HG02759 (cell line): ENCODE results near the gene OAS3.
"Not testable (repeated sequence)": the region's sequence is repeated elsewhere in the genome, so short reads cannot be mapped to it uniquely, and the experiment has no call there.

Experiments
- ATAC-seq: cut with Tn5 transposase; IDR thresholded peaks from one replicate; pipeline ENCODE4 v1.9.1; 2021; ENCODE audit warnings: mild to moderate bottlenecking, moderate library complexity; ENCODE audit not compliant: unreplicated experiment

Gene OAS3

DNA sequence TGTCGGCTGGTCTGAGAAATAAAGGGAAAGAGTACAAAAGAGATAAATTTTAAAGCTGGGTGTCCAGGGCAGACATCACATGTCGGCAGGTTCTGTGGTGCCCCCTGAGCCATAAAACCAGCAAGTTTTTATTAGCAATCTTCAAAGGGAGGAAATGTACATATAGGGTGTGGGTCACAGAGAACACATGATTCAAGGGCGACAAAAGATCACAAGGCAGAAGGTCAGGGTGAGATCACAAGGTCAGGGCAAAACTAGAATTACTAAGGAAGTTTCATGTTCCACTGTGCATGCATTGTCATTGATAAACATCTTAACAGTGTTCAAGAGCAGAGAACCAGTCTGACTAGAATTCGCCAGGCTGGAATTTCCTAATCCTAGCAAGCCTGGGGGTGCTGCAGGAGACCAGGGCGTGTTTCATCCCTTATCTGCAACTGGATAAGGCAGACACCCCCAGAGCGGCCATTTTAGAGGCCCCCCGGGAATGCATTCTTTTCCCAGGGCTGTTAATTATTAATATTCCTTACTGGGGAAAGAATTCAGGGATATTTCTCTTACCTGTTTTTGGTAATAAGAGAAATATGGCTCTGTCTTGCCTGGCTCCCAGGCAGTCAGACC lies 11.7 kb upstream of the OAS3 start:
- not testable (repeated sequence) for ATAC-seq

- ATAC-seq: no peak
These were observed 10.8 kb upstream of the OAS3 start for GRCh38 chr12:112927475-112927874.

GRCh38 chr12:112927925-112928324 lies 10.3 kb upstream of the OAS3 start:
- ATAC-seq: no peak

DNA sequence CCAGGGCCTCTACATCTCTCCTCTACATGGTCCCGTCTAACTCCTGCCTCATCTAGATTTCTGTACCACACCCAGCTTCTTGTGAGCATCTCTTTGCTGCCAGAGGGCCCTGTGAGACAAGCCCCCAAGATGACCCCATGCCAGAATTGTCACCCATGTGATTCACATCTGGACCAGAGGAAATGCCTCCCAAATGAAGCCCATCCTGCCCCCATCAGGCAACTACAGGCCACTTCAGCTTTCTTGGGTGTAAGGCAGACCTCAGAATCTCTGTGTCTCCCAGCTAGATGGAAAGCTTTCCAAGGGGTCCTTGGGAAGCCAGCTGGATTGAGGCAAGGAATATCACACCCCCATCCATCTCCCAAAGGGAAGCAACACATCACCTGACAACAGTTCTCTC lies 9.3 kb upstream of the OAS3 start:
- no peak for ATAC-seq

- ATAC-seq: no peak
These were observed 8.6 kb upstream of the OAS3 start for GRCh38 chr12:112929715-112930114.

GRCh38 chr12:112930350-112930749 lies 7.9 kb upstream of the OAS3 start:
- no peak for ATAC-seq

DNA sequence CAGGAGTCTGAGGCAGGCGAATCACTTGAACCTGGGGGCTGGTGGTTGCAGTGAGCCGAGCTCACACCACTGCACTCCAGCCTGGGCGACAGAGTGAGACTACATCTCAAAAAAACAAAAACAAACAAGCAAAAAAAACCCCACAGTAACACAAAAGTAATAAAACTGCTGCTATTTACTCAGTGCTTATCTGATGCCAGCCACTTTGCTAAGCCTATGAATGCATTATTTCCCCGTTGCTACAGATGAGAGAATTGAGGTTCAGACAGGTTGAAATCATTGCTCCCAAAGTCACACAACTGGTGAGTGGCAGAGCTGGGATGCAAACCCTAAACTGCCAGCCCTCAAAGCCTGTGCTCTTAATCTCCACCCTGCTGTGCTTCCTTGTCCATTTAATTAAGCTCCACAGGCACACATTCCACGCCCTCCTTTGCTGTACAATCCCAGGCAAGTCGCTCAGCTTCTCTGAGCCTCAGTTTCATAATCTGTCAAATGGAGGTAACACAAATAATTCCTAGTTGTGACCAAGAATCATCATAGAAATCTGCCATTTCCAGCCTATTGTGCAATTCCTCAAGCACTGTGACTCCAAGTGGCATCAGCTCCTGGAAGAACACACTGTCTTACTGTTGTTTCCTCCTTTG lies 5.7 kb upstream of the OAS3 start:
- ATAC-seq: no peak

DNA sequence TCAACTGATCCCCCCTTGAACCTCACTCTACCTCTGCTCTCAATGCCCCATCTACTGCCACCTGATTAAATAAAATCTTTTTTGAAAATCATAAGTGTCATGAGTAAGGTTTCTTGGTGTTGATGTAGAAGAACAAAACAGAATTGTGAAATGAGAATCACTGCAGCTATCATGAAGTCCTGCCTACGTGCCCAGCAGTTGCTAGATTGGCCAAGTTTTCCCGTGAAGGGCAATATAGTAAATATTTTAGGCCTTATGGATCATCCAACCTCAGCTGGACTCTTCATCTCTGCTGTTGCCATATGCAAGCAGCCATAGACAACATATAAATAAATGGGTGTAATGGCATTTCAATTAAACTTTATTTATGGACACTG lies 5.2 kb upstream of the OAS3 start:
- ATAC-seq: no peak

GRCh38 chr12:112936264-112936663 lies 2.0 kb upstream of the OAS3 start:
- no peak for ATAC-seq

GRCh38 chr12:112936927-112937326 lies 1.3 kb upstream of the OAS3 start:
- no peak for ATAC-seq

- ATAC-seq: no peak
These were observed 477 bp downstream of the OAS3 start for GRCh38 chr12:112938751-112939150.

DNA sequence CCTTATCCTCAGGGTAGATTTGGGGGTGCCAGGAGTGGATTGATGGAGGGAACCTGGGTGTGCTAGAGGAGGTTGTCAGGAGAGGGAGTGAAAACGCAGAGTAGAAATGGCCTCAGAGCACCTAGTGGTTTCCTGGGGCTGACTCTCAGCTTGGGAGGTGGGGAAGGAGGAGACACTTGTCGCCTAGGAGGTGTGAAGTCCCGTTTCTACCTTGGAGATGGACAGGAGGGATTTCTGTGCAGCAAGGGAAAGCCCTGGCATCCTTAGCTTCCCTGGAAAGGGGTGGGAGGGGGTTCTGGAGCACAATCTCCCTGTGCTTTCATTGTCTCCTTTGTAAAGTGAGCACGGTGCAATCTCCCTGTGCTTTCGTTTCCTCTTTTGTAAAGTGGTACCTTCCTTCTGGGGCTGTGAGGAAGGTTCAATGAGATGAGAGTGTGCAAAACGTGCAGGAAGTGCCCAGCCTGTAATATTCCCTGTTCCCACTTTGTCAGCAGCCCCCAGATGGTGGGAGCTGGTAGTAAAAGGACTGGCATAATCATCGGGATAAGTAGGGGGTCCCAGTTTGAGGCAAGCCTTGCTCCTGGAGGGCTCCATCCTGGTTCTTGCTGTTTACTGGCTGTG lies 1.6 kb downstream of the OAS3 start:
- peak; percentile 64 for ATAC-seq

GRCh38 chr12:112941528-112942335 lies 3.5 kb downstream of the OAS3 start:
- no peak for ATAC-seq

DNA sequence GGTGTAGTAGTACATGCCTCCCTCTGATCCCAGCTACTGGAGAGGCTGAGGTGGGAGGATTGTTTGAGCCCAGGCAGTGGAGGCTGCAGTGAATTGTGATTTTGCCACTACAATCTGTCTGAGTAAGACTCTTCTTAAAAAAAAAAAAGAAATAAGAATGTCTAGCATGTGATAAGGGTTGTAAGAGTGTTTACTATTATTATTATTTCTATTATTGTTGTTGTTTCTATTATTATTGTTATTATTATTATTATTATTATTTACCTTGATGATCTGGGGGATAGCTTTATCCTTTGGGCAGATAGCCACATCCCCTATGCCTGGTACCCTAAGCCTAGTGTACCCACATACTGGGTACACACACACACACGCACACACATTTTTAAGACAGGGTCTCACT lies 4.3 kb downstream of the OAS3 start:
- no peak for ATAC-seq

DNA sequence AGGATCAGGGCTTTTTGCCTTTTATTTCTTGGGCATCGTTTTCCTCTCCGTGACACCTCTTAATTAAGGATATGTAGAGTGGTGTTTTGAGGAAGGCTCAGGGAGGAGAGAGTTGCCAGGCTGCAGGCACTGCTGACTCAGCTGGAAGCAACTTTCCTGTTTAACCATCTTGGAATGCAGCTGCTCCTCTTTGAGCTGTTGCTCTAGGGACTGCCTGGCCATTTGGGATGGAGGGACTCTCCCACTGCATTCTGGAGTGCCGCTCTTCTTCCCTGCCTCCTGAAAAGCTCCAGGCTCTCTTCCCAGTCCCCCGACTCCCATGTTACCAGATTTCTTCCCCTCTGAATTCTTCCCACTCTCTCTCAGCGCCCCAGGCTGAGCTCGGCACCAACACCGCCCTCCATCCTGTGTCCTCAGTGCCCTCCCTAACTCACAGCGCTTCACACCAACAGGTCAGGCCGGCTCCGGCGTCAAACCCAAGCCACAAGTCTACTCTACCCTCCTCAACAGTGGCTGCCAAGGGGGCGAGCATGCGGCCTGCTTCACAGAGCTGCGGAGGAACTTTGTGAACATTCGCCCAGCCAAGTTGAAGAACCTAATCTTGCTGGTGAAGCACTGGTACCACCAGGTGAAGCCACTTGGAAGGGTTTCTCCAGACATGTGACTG lies 5.9 kb downstream of the OAS3 start:
- ATAC-seq: no peak

DNA sequence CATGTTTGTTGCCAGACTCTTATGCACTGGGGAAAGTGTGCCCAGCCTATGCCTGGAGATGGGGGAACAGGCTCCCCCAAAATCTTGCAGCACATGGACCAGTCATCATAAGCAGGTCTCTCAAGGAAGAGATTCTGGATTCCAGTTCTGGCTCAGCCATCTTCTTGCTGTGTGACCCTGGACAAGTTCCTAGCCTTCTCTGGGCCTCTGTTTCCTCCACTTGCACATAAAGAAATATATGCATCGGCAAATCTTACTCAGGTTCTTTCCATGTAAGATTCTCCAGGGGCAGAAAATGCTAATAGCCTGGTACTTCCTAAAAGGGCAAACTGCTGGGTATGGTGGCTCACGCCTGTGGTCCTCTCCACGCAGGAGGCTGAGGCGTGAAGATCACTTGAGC lies 7.2 kb downstream of the OAS3 start:
- no peak for ATAC-seq

- no peak for ATAC-seq
These were observed 8.1 kb downstream of the OAS3 start for GRCh38 chr12:112946236-112947000.

- ATAC-seq: no peak
These were observed 9.0 kb downstream of the OAS3 start for GRCh38 chr12:112947314-112947713.

DNA sequence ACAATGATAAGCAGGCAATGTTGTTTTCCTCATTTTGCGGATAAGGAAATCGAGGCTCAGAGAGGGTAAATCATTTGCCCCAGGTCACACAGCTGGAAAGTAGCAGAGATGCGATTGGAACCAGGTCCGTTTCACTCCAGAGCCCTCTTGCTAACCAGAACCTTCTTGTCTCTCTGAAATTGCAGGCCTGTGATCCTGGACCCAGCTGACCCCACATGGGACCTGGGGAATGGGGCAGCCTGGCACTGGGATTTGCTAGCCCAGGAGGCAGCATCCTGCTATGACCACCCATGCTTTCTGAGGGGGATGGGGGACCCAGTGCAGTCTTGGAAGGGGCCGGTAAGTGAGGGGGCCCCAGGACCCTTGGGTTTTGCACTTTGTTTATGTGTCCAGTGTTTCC lies 9.5 kb downstream of the OAS3 start:
- ATAC-seq: no peak

DNA sequence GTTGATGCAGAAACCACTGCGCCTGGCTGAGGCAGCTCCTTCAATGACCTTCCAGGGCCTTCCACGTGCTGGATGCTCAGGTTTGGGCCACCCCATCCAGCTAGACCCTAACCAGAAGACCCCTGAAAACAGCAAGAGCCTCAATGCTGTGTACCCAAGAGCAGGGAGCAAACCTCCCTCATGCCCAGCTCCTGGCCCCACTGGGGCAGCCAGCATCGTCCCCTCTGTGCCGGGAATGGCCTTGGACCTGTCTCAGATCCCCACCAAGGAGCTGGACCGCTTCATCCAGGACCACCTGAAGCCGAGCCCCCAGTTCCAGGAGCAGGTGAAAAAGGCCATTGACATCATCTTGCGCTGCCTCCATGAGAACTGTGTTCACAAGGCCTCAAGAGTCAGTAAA lies 10.5 kb downstream of the OAS3 start:
- ATAC-seq: no peak

DNA sequence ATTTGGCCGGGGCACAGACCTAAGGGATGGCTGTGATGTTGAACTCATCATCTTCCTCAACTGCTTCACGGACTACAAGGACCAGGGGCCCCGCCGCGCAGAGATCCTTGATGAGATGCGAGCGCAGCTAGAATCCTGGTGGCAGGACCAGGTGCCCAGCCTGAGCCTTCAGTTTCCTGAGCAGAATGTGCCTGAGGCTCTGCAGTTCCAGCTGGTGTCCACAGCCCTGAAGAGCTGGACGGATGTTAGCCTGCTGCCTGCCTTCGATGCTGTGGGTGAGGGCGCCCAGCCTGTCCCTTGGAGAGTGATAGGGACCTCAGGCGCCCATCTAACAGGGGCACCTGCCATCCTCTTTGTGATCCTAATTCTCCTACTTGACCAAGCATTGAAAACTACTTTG lies 12.4 kb downstream of the OAS3 start:
- no peak for ATAC-seq
